ENCODE measurements around the gene TEX2. TPM values are rescaled to one million over a fixed set of nuclear protein-coding genes. Genes with fewer than 3 reads are reported as not detected.

Gene TEX2
- total and polyA plus RNA-seq, 7 donors = 4.6 to 50.7 (median 39.3) TPM

GRCh38 chr17:64111831-64112230 is 151.2 kb downstream of the TEX2 start:
- no peak for TF ChIP-seq POLR2A (IDR thresholded peaks at IDR 0.05)
- TF ChIP-seq EP300 (IDR thresholded peaks at IDR 0.05) = no peak
- TF ChIP-seq, protein P1, sequence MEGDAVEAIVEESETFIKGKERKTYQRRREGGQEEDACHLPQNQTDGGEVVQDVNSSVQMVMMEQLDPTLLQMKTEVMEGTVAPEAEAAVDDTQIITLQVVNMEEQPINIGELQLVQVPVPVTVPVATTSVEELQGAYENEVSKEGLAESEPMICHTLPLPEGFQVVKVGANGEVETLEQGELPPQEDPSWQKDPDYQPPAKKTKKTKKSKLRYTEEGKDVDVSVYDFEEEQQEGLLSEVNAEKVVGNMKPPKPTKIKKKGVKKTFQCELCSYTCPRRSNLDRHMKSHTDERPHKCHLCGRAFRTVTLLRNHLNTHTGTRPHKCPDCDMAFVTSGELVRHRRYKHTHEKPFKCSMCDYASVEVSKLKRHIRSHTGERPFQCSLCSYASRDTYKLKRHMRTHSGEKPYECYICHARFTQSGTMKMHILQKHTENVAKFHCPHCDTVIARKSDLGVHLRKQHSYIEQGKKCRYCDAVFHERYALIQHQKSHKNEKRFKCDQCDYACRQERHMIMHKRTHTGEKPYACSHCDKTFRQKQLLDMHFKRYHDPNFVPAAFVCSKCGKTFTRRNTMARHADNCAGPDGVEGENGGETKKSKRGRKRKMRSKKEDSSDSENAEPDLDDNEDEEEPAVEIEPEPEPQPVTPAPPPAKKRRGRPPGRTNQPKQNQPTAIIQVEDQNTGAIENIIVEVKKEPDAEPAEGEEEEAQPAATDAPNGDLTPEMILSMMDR (IDR thresholded peaks at IDR 0.05) = no peak
- TF ChIP-seq POLR2AphosphoS5 (IDR thresholded peaks at IDR 0.05) = no peak
- H3K36me3 ChIP-seq = no peaks in the 10 kb centered on the region
- 86 to 90% methylated on average over 4 of the region's 4 CpGs for WGBS, 2 donors
- no peaks in the 10 kb centered on the region for H3K27me3 ChIP-seq
- H3K9me3 ChIP-seq = no peaks in the 10 kb centered on the region
- DNase-seq = no peak
- intact Hi-C loops (cut with DNase I) = no loop called here
- H3K4me3 ChIP-seq = no peak overlapping the region
- H3K4me1 ChIP-seq = peaks cover 0 to 9% (median 0%) of the 10 kb centered on the region in 4 donors
- H3K27ac ChIP-seq = no peak overlapping the region

DNA sequence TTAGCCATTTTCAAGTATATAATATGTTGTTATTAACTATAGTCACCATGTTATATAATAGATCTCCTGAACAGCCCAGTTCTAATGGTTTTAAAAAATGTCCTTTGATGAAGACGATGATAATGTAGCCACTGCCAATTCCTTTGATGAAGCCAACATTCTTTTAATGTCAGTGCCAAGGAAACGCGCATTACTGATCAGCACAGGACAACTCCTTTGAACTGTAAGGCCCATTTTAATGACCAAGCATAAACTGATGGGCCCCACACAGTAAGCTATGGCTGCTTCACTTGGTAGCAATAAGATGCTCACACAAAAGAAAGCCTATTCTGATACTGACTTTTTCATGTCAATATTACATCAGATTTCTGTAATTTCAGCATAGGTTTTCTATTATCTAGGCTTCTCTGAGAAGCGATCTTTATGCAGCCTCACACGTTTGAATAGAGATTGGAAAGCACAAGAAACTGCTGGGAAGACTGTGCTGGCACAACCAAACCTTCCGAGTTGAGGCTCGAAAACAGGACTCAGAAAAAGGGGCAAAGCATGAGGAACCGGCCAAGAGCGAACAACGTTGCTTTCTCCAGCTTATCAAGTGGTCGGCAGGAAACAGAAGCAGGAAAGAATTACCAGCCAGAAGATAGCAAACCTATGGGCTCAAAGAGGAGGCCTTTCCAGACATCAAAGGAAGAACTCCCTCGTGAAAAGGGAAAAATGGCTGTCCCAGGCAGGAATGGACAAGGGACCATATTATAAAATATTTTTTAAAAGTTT is 152.5 kb downstream of the TEX2 start:
- no peaks in the 10 kb centered on the region for H3K27me3 ChIP-seq
- intact Hi-C loops (cut with DNase I) = no loop called here
- no peaks in the 10 kb centered on the region for H3K9me3 ChIP-seq
- TF ChIP-seq, protein P1 (IDR thresholded peaks at IDR 0.05) = no peak
- TF ChIP-seq POLR2A (IDR thresholded peaks at IDR 0.05) (no peak), POLR2AphosphoS5 (IDR thresholded peaks at IDR 0.05) (no peak), EP300 (IDR thresholded peaks at IDR 0.05) (no peak)
- DNase-seq = no peak
- H3K36me3 ChIP-seq = no peaks in the 10 kb centered on the region
- peaks cover 0 to 9% (median 2%) of the 10 kb centered on the region in 4 donors for H3K4me1 ChIP-seq
- no peak overlapping the region for H3K4me3 ChIP-seq
- H3K27ac ChIP-seq = no peak overlapping the region
- WGBS, 2 donors = 79 to 93% methylated on average over 12 of the region's 12 CpGs

GRCh38 chr17:64109400-64109799 is 153.7 kb downstream of the TEX2 start:
- intact Hi-C loops (cut with DNase I) = no loop called here
- Histone ChIP-seq H3K27ac (no peak overlapping the region), H3K36me3 (no peaks in the 10 kb centered on the region), H3K4me1 (peaks cover 0 to 9% (median 2%) of the 10 kb centered on the region in 4 donors), H3K4me3 (no peak overlapping the region), H3K9me3 (no peaks in the 10 kb centered on the region), H3K27me3 (no peaks in the 10 kb centered on the region)
- TF ChIP-seq EP300 (IDR thresholded peaks at IDR 0.05) (no peak), POLR2A (IDR thresholded peaks at IDR 0.05) (no peak), POLR2AphosphoS5 (IDR thresholded peaks at IDR 0.05) (no peak)
- TF ChIP-seq, protein P1 (IDR thresholded peaks at IDR 0.05) = no peak
- DNase-seq = no peak
- WGBS, 2 donors = 88 to 96% methylated on average over 5 of the region's 5 CpGs

GRCh38 chr17:64107500-64108236 is 155.4 kb downstream of the TEX2 start:
- no peaks in the 10 kb centered on the region for H3K27me3 ChIP-seq
- no peaks in the 10 kb centered on the region for H3K9me3 ChIP-seq
- TF ChIP-seq, protein P1 (IDR thresholded peaks at IDR 0.05) = no peak
- TF ChIP-seq POLR2AphosphoS5 (IDR thresholded peaks at IDR 0.05) (no peak), EP300 (IDR thresholded peaks at IDR 0.05) (no peak), POLR2A (IDR thresholded peaks at IDR 0.05) (no peak)
- intact Hi-C loops (cut with DNase I) = no loop called here
- WGBS, 2 donors = 43 to 69% methylated on average over 5 of the region's 5 CpGs
- no peak overlapping the region for H3K4me3 ChIP-seq
- H3K27ac ChIP-seq = no peak overlapping the region
- H3K36me3 ChIP-seq = no peaks in the 10 kb centered on the region
- no peak for DNase-seq
- peaks cover 0 to 9% (median 2%) of the 10 kb centered on the region in 4 donors for H3K4me1 ChIP-seq

Data from sigmoid colon (tissue), 7 donors.